Thyroid gland (tissue), 4 donors: ENCODE results near the gene NRROS.

ENCODE experiments used
- POLR2A ChIP-seq, 2 donors: fragments of 450-650 bp; IDR thresholded peaks; one replicate each; pipeline ENCODE4 v1.6.1; 2017; ENCODE audit warnings: antibody characterized with exemption in 2 of 2, mild to moderate bottlenecking in 2 of 2, moderate library complexity in 1 of 2
- TF ChIP-seq, protein P1 (sequence below), 6 experiments: fragments of 200-600 bp in 3 of 6; fragments of 450-650 bp in 3 of 6; sonication (generic) in 3 of 6; IDR thresholded peaks; one replicate each; pipeline ENCODE4 v1.5.1; 2016 to 2019; ENCODE audit warnings: antibody characterized with exemption in 6 of 6, mild to moderate bottlenecking in 2 of 6, inconsistent platforms in 1 of 6, moderate library complexity in 1 of 6

DNA sequence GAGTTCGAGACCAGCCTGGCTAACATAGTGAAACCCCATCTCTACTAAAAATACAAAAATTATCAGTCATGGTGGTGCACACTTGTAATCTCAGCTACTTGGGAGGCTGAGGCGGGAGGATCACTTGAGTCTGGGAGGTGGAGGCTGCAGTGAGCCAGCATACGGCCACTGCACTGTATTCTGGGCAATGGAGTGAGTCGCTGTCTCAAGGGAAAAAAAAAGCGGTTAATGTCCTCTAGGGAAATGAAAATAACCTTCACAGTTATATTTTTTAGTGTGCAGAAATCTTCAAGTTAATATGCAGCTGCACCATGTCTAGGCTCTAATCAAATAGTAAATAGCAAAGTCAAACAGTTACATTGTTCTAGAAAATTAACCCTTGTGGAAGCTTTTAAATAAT lies 57.8 kb downstream of the NRROS start:
- TF ChIP-seq, protein P1, sequence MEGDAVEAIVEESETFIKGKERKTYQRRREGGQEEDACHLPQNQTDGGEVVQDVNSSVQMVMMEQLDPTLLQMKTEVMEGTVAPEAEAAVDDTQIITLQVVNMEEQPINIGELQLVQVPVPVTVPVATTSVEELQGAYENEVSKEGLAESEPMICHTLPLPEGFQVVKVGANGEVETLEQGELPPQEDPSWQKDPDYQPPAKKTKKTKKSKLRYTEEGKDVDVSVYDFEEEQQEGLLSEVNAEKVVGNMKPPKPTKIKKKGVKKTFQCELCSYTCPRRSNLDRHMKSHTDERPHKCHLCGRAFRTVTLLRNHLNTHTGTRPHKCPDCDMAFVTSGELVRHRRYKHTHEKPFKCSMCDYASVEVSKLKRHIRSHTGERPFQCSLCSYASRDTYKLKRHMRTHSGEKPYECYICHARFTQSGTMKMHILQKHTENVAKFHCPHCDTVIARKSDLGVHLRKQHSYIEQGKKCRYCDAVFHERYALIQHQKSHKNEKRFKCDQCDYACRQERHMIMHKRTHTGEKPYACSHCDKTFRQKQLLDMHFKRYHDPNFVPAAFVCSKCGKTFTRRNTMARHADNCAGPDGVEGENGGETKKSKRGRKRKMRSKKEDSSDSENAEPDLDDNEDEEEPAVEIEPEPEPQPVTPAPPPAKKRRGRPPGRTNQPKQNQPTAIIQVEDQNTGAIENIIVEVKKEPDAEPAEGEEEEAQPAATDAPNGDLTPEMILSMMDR (IDR thresholded peaks at IDR 0.05), result no peak
- TF ChIP-seq POLR2A (IDR thresholded peaks at IDR 0.05), result no peak
